Fibroblast of pulmonary artery (primary cell): ENCODE data around the gene RBM34.
A peak's percentile ranks its signal among the peaks of the same experiment; 100 is the strongest.
"Not testable (repeated sequence)": the region's sequence is repeated elsewhere in the genome, so short reads cannot be mapped to it uniquely, and the experiment has no call there.

Experiments
- DNase-seq: peaks from one replicate; pipeline ENCODE4 v3.0.0-alpha.2; 2010; ENCODE audit warnings: low read depth
- H3K4me3 ChIP-seq: replicated peaks from 2 replicates; pipeline ENCODE4 v1.5.1; 2011; ENCODE audit warnings: low read depth, mild to moderate bottlenecking, control low read depth, low read length, moderate library complexity
- CTCF ChIP-seq: IDR thresholded peaks from 2 replicates; pipeline ENCODE4 v1.5.1; 2011; ENCODE audit warnings: mild to moderate bottlenecking, control low read depth, low read length, inconsistent platforms; ENCODE audit errors: missing control alignments

RBM34 gene

GRCh38 chr1:235100194-235100772 is 60.8 kb downstream of the RBM34 start:
- no peak for TF ChIP-seq CTCF
- no peak for DNase-seq
- no peak overlapping the region for H3K4me3 ChIP-seq

- no peak for TF ChIP-seq CTCF
- no peak for DNase-seq
- no peak overlapping the region for H3K4me3 ChIP-seq
Measured at GRCh38 chr1:235098991-235099390, 62.1 kb downstream of the RBM34 start.

GRCh38 chr1:235098547-235098946 is 62.5 kb downstream of the RBM34 start:
- DNase-seq: no peak
- H3K4me3 ChIP-seq: no peak overlapping the region
- no peak for TF ChIP-seq CTCF

GRCh38 chr1:235097501-235097900 is 63.5 kb downstream of the RBM34 start:
- not testable (repeated sequence) for DNase-seq, H3K4me3 ChIP-seq

- DNase-seq: no peak
- H3K4me3 ChIP-seq: no peak overlapping the region
- TF ChIP-seq CTCF: no peak
Measured at GRCh38 chr1:235095938-235096562, 65.0 kb downstream of the RBM34 start.

- peak; percentile 94 for TF ChIP-seq CTCF
- H3K4me3 ChIP-seq: peak overlapping the region; percentile 21
- DNase-seq: peak; percentile 73
Measured at GRCh38 chr1:235093696-235094592, 67.1 kb downstream of the RBM34 start.

- H3K4me3 ChIP-seq: peak overlapping the region; percentile 21
- peak; percentile 81 for DNase-seq
- TF ChIP-seq CTCF: peak; percentile 41
Measured at GRCh38 chr1:235093013-235093695, 67.9 kb downstream of the RBM34 start.

- not testable (repeated sequence) for H3K4me3 ChIP-seq, DNase-seq
Measured at GRCh38 chr1:235092415-235092814, 68.6 kb downstream of the RBM34 start.

GRCh38 chr1:235092045-235092406 is 69.0 kb downstream of the RBM34 start:
- H3K4me3 ChIP-seq, DNase-seq: not testable (repeated sequence)

- not testable (repeated sequence) for DNase-seq, H3K4me3 ChIP-seq
Measured at GRCh38 chr1:235091319-235092044, 69.6 kb downstream of the RBM34 start.
